ENCODE data around the gene MSLN. TPM values are rescaled to one million over a fixed set of nuclear protein-coding genes. Genes with fewer than 3 reads are reported as not detected.

The MSLN gene
- total and polyA plus RNA-seq, 9 donors, result 0.23 to 6.9 (median 0.71) TPM

DNA sequence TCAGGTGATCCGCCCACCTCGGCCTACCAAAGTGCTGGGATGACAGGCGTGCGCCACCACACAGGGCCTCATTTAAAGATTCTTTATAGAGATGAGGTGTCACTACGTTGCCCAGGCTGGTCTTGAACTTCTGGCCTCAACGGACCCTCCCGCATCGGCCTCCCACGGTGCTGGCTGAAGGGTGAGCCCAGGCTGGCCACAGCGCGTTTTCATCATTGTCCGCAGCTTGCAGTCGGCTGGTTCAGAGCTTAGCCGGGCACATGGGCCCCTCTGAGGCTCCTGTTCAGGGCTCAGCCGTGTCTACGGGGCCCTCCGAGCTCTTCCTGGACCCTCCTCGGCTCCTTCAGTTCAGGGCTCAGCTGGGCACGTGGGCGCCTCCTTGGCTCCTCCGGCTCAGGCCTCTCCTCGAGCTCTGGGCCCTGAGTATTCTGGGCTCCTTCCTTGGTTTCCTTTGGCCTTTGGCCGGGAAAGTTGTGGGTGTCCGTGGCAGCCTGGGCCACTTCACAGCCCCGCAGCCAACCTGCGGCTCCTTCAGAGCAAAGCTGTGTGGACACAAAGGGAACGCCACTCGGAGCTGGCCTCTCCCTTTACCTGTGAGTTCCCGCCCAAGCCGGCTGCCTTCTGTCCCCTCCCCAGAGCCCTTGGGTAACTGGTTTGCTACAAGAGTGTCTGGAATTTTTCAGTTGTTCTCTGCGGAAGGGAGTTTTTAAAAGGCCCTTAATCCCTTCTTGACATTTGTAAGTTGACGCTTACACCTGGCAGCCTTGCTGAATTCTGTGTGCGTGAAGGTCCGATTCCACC, 1.2 kb upstream of the MSLN start:
- Histone ChIP-seq H3K4me1 (ENCODE audit: control insufficient read depth, insufficient read depth, low read length) (no peaks in the 10 kb centered on the region), H3K36me3 (ENCODE audit: control insufficient read depth, insufficient read depth, low read length) (no peaks in the 10 kb centered on the region), H3K9me3 (replicated peaks; ENCODE audit: control insufficient read depth, low read depth, low read length) (no peaks in the 10 kb centered on the region), H3K27ac (ENCODE audit: low read length) (no peak overlapping the region), H3K27me3 (ENCODE audit: control insufficient read depth, insufficient read depth, low read length) (peaks cover 4% of the 10 kb centered on the region), H3K4me3 (ENCODE audit: low read length) (no peak overlapping the region)
- WGBS (ENCODE audit: insufficient coverage), result 75% methylated on average over 31 of the region's 34 CpGs
- no peak for DNase-seq

DNA sequence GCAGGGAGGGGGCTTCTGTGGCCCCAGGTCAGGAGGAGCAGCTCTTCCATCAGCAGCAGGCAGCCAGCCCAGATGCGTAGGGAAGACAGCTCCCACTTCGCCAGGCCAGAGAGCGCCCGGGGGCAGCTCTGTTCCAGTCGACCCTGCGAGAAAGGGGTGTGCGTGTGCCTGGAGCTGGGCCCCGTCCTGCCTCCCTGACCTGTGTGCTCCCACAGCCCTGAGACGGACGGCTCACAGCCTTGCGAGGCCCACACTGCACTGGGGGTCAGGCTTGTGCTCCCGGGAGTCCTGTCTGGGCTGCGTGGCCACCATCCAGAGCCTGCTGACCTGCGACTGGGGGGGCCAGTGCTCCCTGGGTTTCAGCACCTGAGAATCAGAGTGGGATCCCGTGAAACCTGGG, 469 bp upstream of the MSLN start:
- H3K4me3 ChIP-seq (ENCODE audit: low read length), result no peak overlapping the region
- no peak overlapping the region for H3K27ac ChIP-seq (ENCODE audit: low read length)
- no peak for DNase-seq
- H3K27me3 ChIP-seq (ENCODE audit: control insufficient read depth, insufficient read depth, low read length), result peaks cover 4% of the 10 kb centered on the region
- H3K4me1 ChIP-seq (ENCODE audit: control insufficient read depth, insufficient read depth, low read length), result no peaks in the 10 kb centered on the region
- no peaks in the 10 kb centered on the region for H3K36me3 ChIP-seq (ENCODE audit: control insufficient read depth, insufficient read depth, low read length)
- 50% methylated on average over 15 of the region's 15 CpGs for WGBS (ENCODE audit: insufficient coverage)
- no peaks in the 10 kb centered on the region for H3K9me3 ChIP-seq (replicated peaks; ENCODE audit: control insufficient read depth, low read depth, low read length)

DNA sequence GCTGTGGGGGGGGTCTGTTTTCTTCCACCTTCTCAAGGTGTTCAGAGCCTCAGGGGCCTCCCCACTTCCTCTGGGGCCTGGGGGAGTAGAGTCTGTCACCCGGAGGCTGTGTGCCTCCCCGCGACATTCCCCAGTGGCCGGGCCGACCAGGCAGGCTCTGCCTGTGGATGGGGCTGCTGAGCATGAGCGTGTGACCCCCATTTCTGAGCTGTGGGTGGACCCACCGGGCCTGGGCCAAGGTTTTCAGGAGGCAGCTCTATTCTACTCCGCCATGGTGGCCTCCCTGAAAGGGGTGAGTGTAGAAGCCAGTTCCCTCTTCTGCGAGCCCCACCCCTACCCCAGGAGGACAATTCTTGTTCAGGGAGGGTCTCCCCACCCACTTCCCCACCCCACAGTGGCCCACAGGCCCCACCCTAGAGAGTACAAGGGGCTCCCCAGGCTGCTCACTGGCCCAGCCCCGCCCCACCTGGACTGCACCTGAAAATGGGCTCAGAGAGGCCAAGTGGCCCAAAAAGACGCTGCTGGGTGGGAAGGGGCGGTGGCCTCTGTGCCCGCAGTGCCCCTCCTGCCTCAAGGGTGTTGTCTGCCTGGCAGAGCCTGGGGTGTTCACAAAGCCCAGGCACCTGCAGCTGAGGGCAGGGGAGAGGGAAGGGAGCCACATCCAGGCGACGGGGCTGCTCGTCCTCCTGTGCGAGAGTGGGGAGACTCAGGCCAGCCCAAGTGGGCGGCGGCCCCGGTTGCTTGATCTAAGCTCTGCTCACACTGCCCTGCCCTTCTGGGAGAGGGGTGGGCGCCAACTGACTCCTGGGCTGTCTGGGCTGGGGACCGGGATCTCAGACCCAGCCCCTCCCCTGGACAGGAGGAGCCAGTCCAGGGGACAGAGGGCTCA, 1.3 kb downstream of the MSLN start:
- Histone ChIP-seq H3K4me3 (ENCODE audit: low read length) (no peak overlapping the region), H3K4me1 (ENCODE audit: control insufficient read depth, insufficient read depth, low read length) (no peaks in the 10 kb centered on the region), H3K9me3 (replicated peaks; ENCODE audit: control insufficient read depth, low read depth, low read length) (no peaks in the 10 kb centered on the region), H3K27me3 (ENCODE audit: control insufficient read depth, insufficient read depth, low read length) (peaks cover 4% of the 10 kb centered on the region), H3K36me3 (ENCODE audit: control insufficient read depth, insufficient read depth, low read length) (no peaks in the 10 kb centered on the region), H3K27ac (ENCODE audit: low read length) (no peak overlapping the region)
- DNase-seq, result no peak
- WGBS (ENCODE audit: insufficient coverage), result 54% methylated on average over 12 of the region's 22 CpGs

DNA sequence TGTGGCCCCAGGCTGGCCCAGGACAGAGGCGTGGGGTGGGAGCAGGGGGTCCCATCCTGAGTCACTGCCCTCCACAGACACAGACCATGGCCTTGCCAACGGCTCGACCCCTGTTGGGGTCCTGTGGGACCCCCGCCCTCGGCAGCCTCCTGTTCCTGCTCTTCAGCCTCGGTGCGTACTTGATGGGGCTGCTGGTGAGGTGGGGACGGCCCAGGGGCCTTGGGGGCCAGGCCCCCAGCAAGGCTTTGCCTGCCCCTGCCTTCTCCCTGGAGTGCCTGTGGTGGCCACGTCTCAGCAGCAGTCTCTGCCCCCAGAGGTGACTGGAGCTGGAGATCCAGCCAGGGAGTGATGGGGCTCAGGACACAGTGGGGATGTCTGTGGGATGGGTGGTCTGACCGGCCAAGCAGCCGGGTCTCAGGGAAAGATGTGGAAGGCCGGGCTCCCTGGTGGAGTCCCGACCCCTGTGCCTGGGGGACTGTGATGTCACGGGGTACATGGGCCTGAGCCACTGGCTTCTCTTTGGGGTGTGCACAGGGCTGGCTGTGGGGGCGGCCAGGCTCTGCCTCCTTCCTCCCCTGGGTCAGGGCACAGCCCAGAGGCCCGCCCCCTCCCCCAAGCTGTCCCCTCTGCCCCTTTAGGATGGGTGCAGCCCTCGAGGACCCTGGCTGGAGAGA, 2.2 kb downstream of the MSLN start:
- peaks cover 4% of the 10 kb centered on the region for H3K27me3 ChIP-seq (ENCODE audit: control insufficient read depth, insufficient read depth, low read length)

DNA sequence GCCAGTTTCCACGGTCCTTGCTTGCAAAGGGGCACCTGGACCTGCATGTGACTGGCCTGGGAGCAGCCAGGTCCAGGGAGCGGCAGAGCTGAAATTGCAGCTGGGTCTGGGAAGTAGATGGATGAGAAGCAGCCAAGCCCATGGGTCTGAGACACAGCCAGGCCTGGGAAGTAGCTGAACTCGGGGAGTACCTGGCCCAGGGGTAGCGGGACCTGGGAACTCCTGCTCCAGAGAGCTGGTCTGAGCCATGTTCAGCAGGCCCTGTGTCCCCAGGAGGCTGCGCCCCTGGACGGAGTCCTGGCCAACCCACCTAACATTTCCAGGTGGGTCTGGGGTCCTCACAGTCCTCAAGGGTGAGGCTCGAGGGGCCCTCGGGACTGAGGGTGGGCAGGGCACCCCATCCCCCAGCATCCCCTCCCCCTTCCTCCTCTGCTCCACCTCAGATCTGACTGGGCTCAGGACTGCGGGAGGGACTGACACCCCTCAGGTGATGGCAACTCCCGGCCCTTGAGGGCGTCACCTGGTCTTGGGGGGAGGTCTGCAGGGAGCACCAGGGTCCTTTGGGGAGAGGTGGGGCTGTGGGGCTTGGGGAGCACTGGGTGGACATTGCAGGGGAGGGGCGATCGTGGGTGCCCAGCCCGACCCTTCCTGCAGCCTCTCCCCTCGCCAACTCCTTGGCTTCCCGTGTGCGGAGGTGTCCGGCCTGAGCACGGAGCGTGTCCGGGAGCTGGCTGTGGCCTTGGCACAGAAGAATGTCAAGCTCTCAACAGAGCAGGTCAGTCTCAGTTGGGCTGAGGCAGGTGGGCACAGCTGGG, 3.0 kb downstream of the MSLN start:
- H3K4me1 ChIP-seq (ENCODE audit: control insufficient read depth, insufficient read depth, low read length), result no peaks in the 10 kb centered on the region
- no peak overlapping the region for H3K27ac ChIP-seq (ENCODE audit: low read length)
- H3K9me3 ChIP-seq (replicated peaks; ENCODE audit: control insufficient read depth, low read depth, low read length), result no peaks in the 10 kb centered on the region
- no peak for DNase-seq
- WGBS (ENCODE audit: insufficient coverage), result 54% methylated on average over 13 of the region's 21 CpGs
- H3K36me3 ChIP-seq (ENCODE audit: control insufficient read depth, insufficient read depth, low read length), result no peaks in the 10 kb centered on the region
- no peak overlapping the region for H3K4me3 ChIP-seq (ENCODE audit: low read length)
- peaks cover 6% of the 10 kb centered on the region for H3K27me3 ChIP-seq (ENCODE audit: control insufficient read depth, insufficient read depth, low read length)

More for the DNA sequence above, 2.2 kb downstream of the MSLN start:
- H3K27ac ChIP-seq (ENCODE audit: low read length), result no peak overlapping the region
- H3K4me3 ChIP-seq (ENCODE audit: low read length), result no peak overlapping the region
- 61% methylated on average over 9 of the region's 17 CpGs for WGBS (ENCODE audit: insufficient coverage)
- H3K9me3 ChIP-seq (replicated peaks; ENCODE audit: control insufficient read depth, low read depth, low read length), result no peaks in the 10 kb centered on the region
- H3K36me3 ChIP-seq (ENCODE audit: control insufficient read depth, insufficient read depth, low read length), result no peaks in the 10 kb centered on the region
- no peak for DNase-seq
- no peaks in the 10 kb centered on the region for H3K4me1 ChIP-seq (ENCODE audit: control insufficient read depth, insufficient read depth, low read length)

GRCh38 chr16:764184-764750, 3.7 kb downstream of the MSLN start:
- DNase-seq, result no peak
- no peak overlapping the region for H3K27ac ChIP-seq (ENCODE audit: low read length)
- WGBS (ENCODE audit: insufficient coverage), result 48% methylated on average over 12 of the region's 20 CpGs
- H3K4me3 ChIP-seq (ENCODE audit: low read length), result no peak overlapping the region
- no peaks in the 10 kb centered on the region for H3K9me3 ChIP-seq (replicated peaks; ENCODE audit: control insufficient read depth, low read depth, low read length)
- peaks cover 9% of the 10 kb centered on the region for H3K27me3 ChIP-seq (ENCODE audit: control insufficient read depth, insufficient read depth, low read length)
- H3K36me3 ChIP-seq (ENCODE audit: control insufficient read depth, insufficient read depth, low read length), result no peaks in the 10 kb centered on the region
- H3K4me1 ChIP-seq (ENCODE audit: control insufficient read depth, insufficient read depth, low read length), result peaks cover under 1% of the 10 kb centered on the region

DNA sequence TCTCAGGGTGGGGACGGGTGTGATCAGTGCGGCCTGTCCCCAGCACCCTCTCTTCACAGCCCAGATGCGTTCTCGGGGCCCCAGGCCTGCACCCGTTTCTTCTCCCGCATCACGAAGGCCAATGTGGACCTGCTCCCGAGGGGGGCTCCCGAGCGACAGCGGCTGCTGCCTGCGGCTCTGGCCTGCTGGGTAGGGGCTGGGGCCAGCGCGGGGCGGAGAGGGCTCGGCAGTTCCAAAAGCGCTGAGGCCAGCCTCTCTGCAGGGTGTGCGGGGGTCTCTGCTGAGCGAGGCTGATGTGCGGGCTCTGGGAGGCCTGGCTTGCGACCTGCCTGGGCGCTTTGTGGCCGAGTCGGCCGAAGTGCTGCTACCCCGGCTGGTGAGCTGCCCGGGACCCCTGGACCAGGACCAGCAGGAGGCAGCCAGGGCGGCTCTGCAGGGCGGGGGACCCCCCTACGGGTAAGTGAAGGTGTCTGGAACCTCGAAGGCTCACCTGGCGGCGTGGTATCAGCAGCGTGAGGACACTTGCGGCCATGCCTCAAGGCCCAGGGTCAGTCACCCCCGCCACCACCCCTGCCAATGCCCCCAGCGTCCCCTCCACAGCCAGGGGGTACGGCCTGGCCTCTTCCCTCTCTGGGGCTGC, 4.4 kb downstream of the MSLN start:
- no peak overlapping the region for H3K27ac ChIP-seq (ENCODE audit: low read length)
- H3K4me1 ChIP-seq (ENCODE audit: control insufficient read depth, insufficient read depth, low read length), result peaks cover 5% of the 10 kb centered on the region
- WGBS (ENCODE audit: insufficient coverage), result 63% methylated on average over 34 of the region's 38 CpGs
- H3K9me3 ChIP-seq (replicated peaks; ENCODE audit: control insufficient read depth, low read depth, low read length), result no peaks in the 10 kb centered on the region
- no peak for DNase-seq
- no peak overlapping the region for H3K4me3 ChIP-seq (ENCODE audit: low read length)
- H3K27me3 ChIP-seq (ENCODE audit: control insufficient read depth, insufficient read depth, low read length), result peaks cover 9% of the 10 kb centered on the region
- no peaks in the 10 kb centered on the region for H3K36me3 ChIP-seq (ENCODE audit: control insufficient read depth, insufficient read depth, low read length)

DNA sequence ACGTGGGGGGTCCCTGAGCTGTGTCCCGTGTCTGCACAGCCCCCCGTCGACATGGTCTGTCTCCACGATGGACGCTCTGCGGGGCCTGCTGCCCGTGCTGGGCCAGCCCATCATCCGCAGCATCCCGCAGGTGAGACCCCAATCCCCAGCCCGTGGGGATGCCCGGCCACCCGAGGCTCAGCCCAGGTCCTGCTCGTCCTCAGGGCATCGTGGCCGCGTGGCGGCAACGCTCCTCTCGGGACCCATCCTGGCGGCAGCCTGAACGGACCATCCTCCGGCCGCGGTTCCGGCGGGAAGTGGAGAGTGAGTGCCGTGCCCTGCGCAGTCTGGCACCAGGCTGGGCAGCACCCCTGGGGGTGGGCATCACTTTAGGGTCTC, 4.9 kb downstream of the MSLN start:
- peaks cover 9% of the 10 kb centered on the region for H3K27me3 ChIP-seq (ENCODE audit: control insufficient read depth, insufficient read depth, low read length)
- no peak overlapping the region for H3K27ac ChIP-seq (ENCODE audit: low read length)
- H3K4me3 ChIP-seq (ENCODE audit: low read length), result no peak overlapping the region
- no peak for DNase-seq
- WGBS (ENCODE audit: insufficient coverage), result 88% methylated on average over 27 of the region's 29 CpGs
- H3K9me3 ChIP-seq (replicated peaks; ENCODE audit: control insufficient read depth, low read depth, low read length), result no peaks in the 10 kb centered on the region
- H3K36me3 ChIP-seq (ENCODE audit: control insufficient read depth, insufficient read depth, low read length), result no peaks in the 10 kb centered on the region
- H3K4me1 ChIP-seq (ENCODE audit: control insufficient read depth, insufficient read depth, low read length), result peaks cover 5% of the 10 kb centered on the region

All from muscle of leg (tissue), 11 donors.